ENCODE results near the gene PDE4D.
A peak's percentile ranks its signal among the peaks of the same experiment; 100 is the strongest.

Gene PDE4D

GRCh38 chr5:59367791-59368394, 525.6 kb downstream of the PDE4D start:
- H3K4me3 ChIP-seq (ENCODE audit: low read length), result no peak overlapping the region
- DNase-seq (ENCODE audit: low read depth), result peak; percentile 73
- peak; percentile 86 for TF ChIP-seq CTCF (IDR thresholded peaks at IDR 0.05; ENCODE audit: insufficient read depth, low read depth, low read length, missing control alignments)

DNA sequence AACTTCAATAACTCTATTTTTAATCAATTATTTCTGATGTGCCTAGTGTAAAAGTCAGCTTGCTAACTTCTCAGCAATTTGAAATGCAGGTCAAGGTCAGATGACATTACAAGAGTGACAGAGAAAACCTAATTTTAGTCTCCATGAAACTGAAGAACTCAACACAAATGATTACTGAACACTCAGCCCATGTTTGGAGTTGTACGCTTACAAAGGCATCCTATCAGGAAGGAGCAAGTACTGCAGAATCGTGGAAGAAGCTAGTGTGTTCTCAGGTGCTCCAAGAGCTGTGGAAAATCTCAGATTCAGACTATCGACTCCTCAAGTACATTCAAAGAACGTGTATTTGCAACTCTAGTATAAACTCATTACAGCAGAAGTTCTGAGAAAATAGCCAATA, 526.7 kb downstream of the PDE4D start:
- TF ChIP-seq CTCF (IDR thresholded peaks at IDR 0.05; ENCODE audit: insufficient read depth, low read depth, low read length, missing control alignments), result no peak

DNA sequence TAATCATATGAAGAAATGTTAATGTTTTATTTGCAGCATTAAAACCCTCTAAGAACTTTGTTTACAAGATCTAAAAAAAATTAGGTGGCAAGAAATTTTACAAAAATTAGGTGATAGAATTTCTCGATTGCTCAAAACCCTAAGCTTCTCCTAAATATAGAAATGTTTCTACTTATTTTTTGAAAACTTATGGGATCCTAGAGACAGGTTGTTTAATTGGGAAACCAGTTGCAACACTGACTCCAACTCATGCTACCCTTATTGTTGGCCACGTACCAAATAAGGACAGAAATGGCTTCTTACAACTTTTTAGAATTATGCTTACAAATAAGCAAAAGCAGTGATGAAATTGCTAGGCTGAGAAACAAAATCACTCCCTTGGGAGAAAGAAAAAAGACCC, 531.1 kb downstream of the PDE4D start:
- DNase-seq (ENCODE audit: low read depth), result no peak
- no peak for TF ChIP-seq CTCF (IDR thresholded peaks at IDR 0.05; ENCODE audit: insufficient read depth, low read depth, low read length, missing control alignments)
- H3K4me3 ChIP-seq (ENCODE audit: low read length), result no peak overlapping the region

More for the DNA sequence above, 526.7 kb downstream of the PDE4D start:
- H3K4me3 ChIP-seq (ENCODE audit: low read length), result no peak overlapping the region
- no peak for DNase-seq (ENCODE audit: low read depth)

DNA sequence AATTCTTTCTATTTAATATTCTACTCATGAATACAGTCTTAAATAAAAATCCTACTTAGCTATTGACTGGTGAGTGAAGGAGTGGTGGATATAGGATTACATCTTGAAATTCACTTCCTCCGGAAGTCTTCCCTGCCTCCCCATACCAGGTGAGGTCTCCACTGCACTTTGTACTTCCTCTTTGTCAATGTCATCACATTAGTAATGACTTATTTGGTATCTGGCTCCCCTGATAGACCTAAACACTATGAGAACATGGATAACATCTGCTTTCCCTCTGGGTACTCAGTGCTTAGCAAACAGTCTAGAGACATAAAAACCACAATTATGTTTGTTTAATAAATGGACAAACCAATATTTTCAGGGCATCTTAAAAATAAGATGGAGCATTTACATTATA, 532.1 kb downstream of the PDE4D start:
- H3K4me3 ChIP-seq (ENCODE audit: low read length), result no peak overlapping the region
- TF ChIP-seq CTCF (IDR thresholded peaks at IDR 0.05; ENCODE audit: insufficient read depth, low read depth, low read length, missing control alignments), result no peak
- DNase-seq (ENCODE audit: low read depth), result no peak

GRCh38 chr5:59360130-59360555, 533.4 kb downstream of the PDE4D start:
- TF ChIP-seq CTCF (IDR thresholded peaks at IDR 0.05; ENCODE audit: insufficient read depth, low read depth, low read length, missing control alignments), result no peak
- H3K4me3 ChIP-seq (ENCODE audit: low read length), result no peak overlapping the region
- no peak for DNase-seq (ENCODE audit: low read depth)

- no peak for DNase-seq (ENCODE audit: low read depth)
- H3K4me3 ChIP-seq (ENCODE audit: low read length), result no peak overlapping the region
These were observed 535.3 kb downstream of the PDE4D start for GRCh38 chr5:59358005-59358861.

More at GRCh38 chr5:59358005-59358861, 535.3 kb downstream of the PDE4D start:
- TF ChIP-seq CTCF (IDR thresholded peaks at IDR 0.05; ENCODE audit: insufficient read depth, low read depth, low read length, missing control alignments), result no peak

Measured in epithelial cell of esophagus (primary cell).